Measurements from ENCODE around the gene GMFB.

The GMFB gene

DNA sequence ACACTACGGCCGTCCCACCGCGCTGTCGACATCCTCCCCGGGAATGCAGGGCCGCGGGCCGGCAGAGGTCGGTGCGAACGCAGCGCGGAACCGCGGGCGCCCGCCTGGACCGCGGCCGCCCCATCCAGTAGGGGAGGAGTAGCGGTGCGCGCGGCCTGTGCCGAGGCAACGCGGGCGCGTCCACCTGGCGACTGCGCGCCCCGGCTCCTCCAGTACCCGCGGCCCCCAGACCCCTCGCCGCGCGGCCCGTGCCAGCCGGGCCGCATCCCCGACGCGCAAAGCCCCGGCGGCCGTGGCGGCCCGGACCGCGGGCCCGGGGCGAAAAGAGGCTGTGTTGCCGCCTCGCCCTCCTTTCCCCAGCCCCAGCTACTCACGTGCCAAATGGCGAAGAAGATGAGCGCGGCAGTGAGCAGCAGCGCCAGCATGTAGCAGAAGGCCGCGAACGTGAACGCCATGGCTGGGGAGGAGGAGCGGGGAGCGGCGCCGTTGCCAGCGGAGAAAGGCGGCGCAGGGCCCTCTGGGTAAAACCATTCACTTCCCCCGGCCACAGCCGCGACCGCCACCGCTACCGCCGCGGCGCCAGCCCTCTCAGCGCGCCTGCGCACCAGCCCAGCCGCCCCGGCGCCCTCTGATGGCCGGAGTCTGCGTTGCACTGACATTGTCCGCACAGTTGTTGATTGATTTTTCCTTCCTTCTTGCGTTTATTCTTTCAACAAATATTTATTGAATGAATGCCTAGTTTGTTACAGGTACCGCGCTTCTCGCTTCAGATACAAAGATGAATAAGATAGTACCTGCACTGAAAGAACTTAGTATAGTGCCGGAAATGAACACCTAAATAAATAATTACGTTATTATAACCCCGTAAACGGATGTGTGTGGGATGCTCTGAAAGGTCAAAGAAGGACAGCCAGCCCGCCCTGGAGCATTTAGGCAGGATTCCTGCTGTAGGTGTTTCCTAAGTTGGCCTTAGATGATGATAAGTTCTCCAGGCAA, 47.6 kb downstream of the GMFB start, which contains the start of gene CNIH1 (continued):
- TF ChIP-seq ZFP69B (tag by site-specific recombination; IDR thresholded peaks at IDR 0.05), result no peak
- peak; percentile 66 for TF ChIP-seq PRDM1 (tag by site-specific recombination; IDR thresholded peaks at IDR 0.05)
- no peak for TF ChIP-seq ZNF174 (tag by site-specific recombination; IDR thresholded peaks at IDR 0.05)
- no peak for TF ChIP-seq ZNF155 (tag by site-specific recombination; IDR thresholded peaks at IDR 0.05)
- no peak for TF ChIP-seq KLF9 (tag by site-specific recombination; IDR thresholded peaks at IDR 0.05; ENCODE audit: low read depth)
- TF ChIP-seq ZNF341 (tag by site-specific recombination; IDR thresholded peaks at IDR 0.05; ENCODE audit: low read depth), result peak; percentile 57; the same call in 1 of the 2 replicates
- peak; percentile 26; the same call in 1 of the 2 replicates for TF ChIP-seq EGR2 (tag by site-specific recombination; IDR thresholded peaks at IDR 0.05; ENCODE audit: low read depth)
- peak; percentile 89 for TF ChIP-seq ZNF76 (tag by site-specific recombination; IDR thresholded peaks at IDR 0.05; ENCODE audit: borderline replicate concordance, low read depth)
- no peak for TF ChIP-seq ZNF19 (tag by site-specific recombination; IDR thresholded peaks at IDR 0.05; ENCODE audit: low read depth)
- TF ChIP-seq, protein P1, sequence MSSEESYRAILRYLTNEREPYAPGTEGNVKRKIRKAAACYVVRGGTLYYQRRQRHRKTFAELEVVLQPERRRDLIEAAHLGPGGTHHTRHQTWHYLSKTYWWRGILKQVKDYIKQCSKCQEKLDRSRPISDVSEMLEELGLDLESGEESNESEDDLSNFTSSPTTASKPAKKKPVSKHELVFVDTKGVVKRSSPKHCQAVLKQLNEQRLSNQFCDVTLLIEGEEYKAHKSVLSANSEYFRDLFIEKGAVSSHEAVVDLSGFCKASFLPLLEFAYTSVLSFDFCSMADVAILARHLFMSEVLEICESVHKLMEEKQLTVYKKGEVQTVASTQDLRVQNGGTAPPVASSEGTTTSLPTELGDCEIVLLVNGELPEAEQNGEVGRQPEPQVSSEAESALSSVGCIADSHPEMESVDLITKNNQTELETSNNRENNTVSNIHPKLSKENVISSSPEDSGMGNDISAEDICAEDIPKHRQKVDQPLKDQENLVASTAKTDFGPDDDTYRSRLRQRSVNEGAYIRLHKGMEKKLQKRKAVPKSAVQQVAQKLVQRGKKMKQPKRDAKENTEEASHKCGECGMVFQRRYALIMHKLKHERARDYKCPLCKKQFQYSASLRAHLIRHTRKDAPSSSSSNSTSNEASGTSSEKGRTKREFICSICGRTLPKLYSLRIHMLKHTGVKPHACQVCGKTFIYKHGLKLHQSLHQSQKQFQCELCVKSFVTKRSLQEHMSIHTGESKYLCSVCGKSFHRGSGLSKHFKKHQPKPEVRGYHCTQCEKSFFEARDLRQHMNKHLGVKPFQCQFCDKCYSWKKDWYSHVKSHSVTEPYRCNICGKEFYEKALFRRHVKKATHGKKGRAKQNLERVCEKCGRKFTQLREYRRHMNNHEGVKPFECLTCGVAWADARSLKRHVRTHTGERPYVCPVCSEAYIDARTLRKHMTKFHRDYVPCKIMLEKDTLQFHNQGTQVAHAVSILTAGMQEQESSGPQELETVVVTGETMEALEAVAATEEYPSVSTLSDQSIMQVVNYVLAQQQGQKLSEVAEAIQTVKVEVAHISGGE (tag by site-specific recombination; conservative IDR thresholded peaks at IDR 0.05; ENCODE audit: low read depth), result no peak
- TF ChIP-seq, protein P2, sequence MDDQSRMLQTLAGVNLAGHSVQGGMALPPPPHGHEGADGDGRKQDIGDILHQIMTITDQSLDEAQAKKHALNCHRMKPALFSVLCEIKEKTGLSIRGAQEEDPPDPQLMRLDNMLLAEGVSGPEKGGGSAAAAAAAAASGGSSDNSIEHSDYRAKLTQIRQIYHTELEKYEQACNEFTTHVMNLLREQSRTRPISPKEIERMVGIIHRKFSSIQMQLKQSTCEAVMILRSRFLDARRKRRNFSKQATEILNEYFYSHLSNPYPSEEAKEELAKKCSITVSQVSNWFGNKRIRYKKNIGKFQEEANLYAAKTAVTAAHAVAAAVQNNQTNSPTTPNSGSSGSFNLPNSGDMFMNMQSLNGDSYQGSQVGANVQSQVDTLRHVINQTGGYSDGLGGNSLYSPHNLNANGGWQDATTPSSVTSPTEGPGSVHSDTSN (CRISPR knock-in tag; IDR thresholded peaks at IDR 0.05), result peak; percentile 72; the same call in 1 of the 2 replicates
- no peak for TF ChIP-seq ZNF654 (tag by site-specific recombination; IDR thresholded peaks at IDR 0.05; ENCODE audit: low read depth)
- peak; percentile 50; the same call in 1 of the 2 replicates for TF ChIP-seq ZNF600 (tag by site-specific recombination; IDR thresholded peaks at IDR 0.05)
- 0 out of 2 replicates have a peak, but pooled peaks have one; percentile 24 for TF ChIP-seq SP3 (tag by site-specific recombination; IDR thresholded peaks at IDR 0.05)
- TF ChIP-seq ZNF138 (tag by site-specific recombination; IDR thresholded peaks at IDR 0.05; ENCODE audit: borderline replicate concordance), result no peak
- TF ChIP-seq GLI2 (tag by site-specific recombination; IDR thresholded peaks at IDR 0.05; ENCODE audit: borderline replicate concordance, low read depth), result no peak
- TF ChIP-seq ZNF521 (tag by site-specific recombination; IDR thresholded peaks at IDR 0.05), result no peak
- TF ChIP-seq ZNF548 (tag by site-specific recombination; IDR thresholded peaks at IDR 0.05), result no peak
- no peak for TF ChIP-seq INSM2 (tag by site-specific recombination; IDR thresholded peaks at IDR 0.05)
- TF ChIP-seq ZNF830 (tag by site-specific recombination; IDR thresholded peaks at IDR 0.05; ENCODE audit: low read depth), result no peak
